ENCODE data around the gene CACNA1I. TPM values are rescaled to one million over a fixed set of nuclear protein-coding genes. Genes with fewer than 3 reads are reported as not detected.

CACNA1I gene
- total RNA-seq, 2 donors from 2014 or later: 0.27 to 1.4 TPM

GRCh38 chr22:39661501-39661841 is 90.9 kb downstream of the CACNA1I start:
- no peak for ATAC-seq
- no peaks in the 10 kb centered on the region for H3K9me3 Mint-ChIP-seq
- no peaks in the 10 kb centered on the region for H3K36me3 Mint-ChIP-seq
- H3K27ac Mint-ChIP-seq: peak overlapping the region in 1 of 2 donors; percentile 46
- no peak for DNase-seq (ENCODE audit: low spot score in 2 of 2)

GRCh38 chr22:39661842-39662685 is 91.5 kb downstream of the CACNA1I start:
- ATAC-seq (peak; percentile 83 to 88), DNase-seq (ENCODE audit: low spot score in 2 of 2) (peak; percentile 79 to 88)
- no peak overlapping the region for H3K27ac Mint-ChIP-seq

GRCh38 chr22:39662686-39663052 is 92.1 kb downstream of the CACNA1I start:
- peak in 1 of 2 donors; percentile 4 for ATAC-seq
- DNase-seq (ENCODE audit: low spot score in 2 of 2): no peak
- no peaks in the 10 kb centered on the region for H3K9me3 Mint-ChIP-seq
- no peaks in the 10 kb centered on the region for H3K36me3 Mint-ChIP-seq
- H3K27ac Mint-ChIP-seq: no peak overlapping the region

More at GRCh38 chr22:39661842-39662685, 91.5 kb downstream of the CACNA1I start:
- Mint-ChIP-seq H3K9me3 (no peaks in the 10 kb centered on the region), H3K36me3 (no peaks in the 10 kb centered on the region)

GRCh38 chr22:39663751-39664150 is 93.2 kb downstream of the CACNA1I start:
- DNase-seq (ENCODE audit: low spot score in 2 of 2): no peak
- Mint-ChIP-seq H3K9me3 (peaks cover 0 to 4% of the 10 kb centered on the region in 2 donors), H3K27ac (no peak overlapping the region), H3K36me3 (peaks cover 0 to 5% of the 10 kb centered on the region in 2 donors)
- no peak for ATAC-seq

- DNase-seq (ENCODE audit: low spot score in 2 of 2) (no peak), ATAC-seq (peak in 1 of 2 donors; percentile 17)
- peaks cover 0 to 9% of the 10 kb centered on the region in 2 donors for H3K36me3 Mint-ChIP-seq
- peaks cover 0 to 4% of the 10 kb centered on the region in 2 donors for H3K9me3 Mint-ChIP-seq
- no peak overlapping the region for H3K27ac Mint-ChIP-seq
These were observed 94.1 kb downstream of the CACNA1I start for GRCh38 chr22:39664485-39665200.

- no peak overlapping the region for H3K27ac Mint-ChIP-seq
These were observed 94.7 kb downstream of the CACNA1I start for GRCh38 chr22:39665229-39665628.

GRCh38 chr22:39665661-39666431 is 95.3 kb downstream of the CACNA1I start:
- no peak for ATAC-seq

More at GRCh38 chr22:39665229-39665628, 94.7 kb downstream of the CACNA1I start:
- peaks cover 4 to 15% of the 10 kb centered on the region in 2 donors for H3K36me3 Mint-ChIP-seq
- peaks cover 0 to 4% of the 10 kb centered on the region in 2 donors for H3K9me3 Mint-ChIP-seq
- ATAC-seq (no peak), DNase-seq (ENCODE audit: low spot score in 2 of 2) (no peak)

GRCh38 chr22:39666495-39666894 is 95.9 kb downstream of the CACNA1I start:
- DNase-seq (ENCODE audit: low spot score in 2 of 2): no peak
- Mint-ChIP-seq H3K9me3 (peaks cover 8 to 14% of the 10 kb centered on the region in 2 donors), H3K27ac (no peak overlapping the region), H3K36me3 (peaks cover 16 to 28% of the 10 kb centered on the region in 2 donors)
- no peak for ATAC-seq

More at GRCh38 chr22:39665661-39666431, 95.3 kb downstream of the CACNA1I start:
- Mint-ChIP-seq H3K27ac (no peak overlapping the region), H3K9me3 (peaks cover 3 to 9% of the 10 kb centered on the region in 2 donors), H3K36me3 (peaks cover 10 to 21% of the 10 kb centered on the region in 2 donors)
- DNase-seq (ENCODE audit: low spot score in 2 of 2): no peak

GRCh38 chr22:39666926-39667325 is 96.4 kb downstream of the CACNA1I start:
- Mint-ChIP-seq H3K27ac (no peak overlapping the region), H3K9me3 (peaks cover 12 to 18% of the 10 kb centered on the region in 2 donors), H3K36me3 (peaks cover 21 to 32% of the 10 kb centered on the region in 2 donors)
- ATAC-seq (no peak), DNase-seq (ENCODE audit: low spot score in 2 of 2) (no peak)

- H3K9me3 Mint-ChIP-seq: peaks cover 12 to 19% of the 10 kb centered on the region in 2 donors
- ATAC-seq (no peak), DNase-seq (ENCODE audit: low spot score in 2 of 2) (no peak)
- peaks cover 27 to 49% of the 10 kb centered on the region in 2 donors for H3K36me3 Mint-ChIP-seq
- no peak overlapping the region for H3K27ac Mint-ChIP-seq
These were observed 98.9 kb downstream of the CACNA1I start for GRCh38 chr22:39669432-39669831.

GRCh38 chr22:39671936-39672335 is 101.4 kb downstream of the CACNA1I start:
- H3K27ac Mint-ChIP-seq: no peak overlapping the region
- H3K9me3 Mint-ChIP-seq: peaks cover 12 to 19% of the 10 kb centered on the region in 2 donors
- no peak for DNase-seq (ENCODE audit: low spot score in 2 of 2)
- no peak for ATAC-seq
- peaks cover 27 to 49% of the 10 kb centered on the region in 2 donors for H3K36me3 Mint-ChIP-seq

- no peak for DNase-seq (ENCODE audit: low spot score in 2 of 2)
- no peak for ATAC-seq
- H3K9me3 Mint-ChIP-seq: peaks cover 12 to 16% of the 10 kb centered on the region in 2 donors
These were observed 104.0 kb downstream of the CACNA1I start for GRCh38 chr22:39674536-39674935.

GRCh38 chr22:39675947-39676346 is 105.4 kb downstream of the CACNA1I start:
- DNase-seq (ENCODE audit: low spot score in 2 of 2): no peak
- H3K27ac Mint-ChIP-seq: no peak overlapping the region
- no peak for ATAC-seq
- H3K9me3 Mint-ChIP-seq: peaks cover 8 to 10% of the 10 kb centered on the region in 2 donors
- peaks cover 17 to 26% of the 10 kb centered on the region in 2 donors for H3K36me3 Mint-ChIP-seq

More at GRCh38 chr22:39674536-39674935, 104.0 kb downstream of the CACNA1I start:
- Mint-ChIP-seq H3K36me3 (peaks cover 27 to 40% of the 10 kb centered on the region in 2 donors), H3K27ac (no peak overlapping the region)

GRCh38 chr22:39677967-39678366 is 107.4 kb downstream of the CACNA1I start:
- DNase-seq (ENCODE audit: low spot score in 2 of 2): no peak
- no peak for ATAC-seq
- Mint-ChIP-seq H3K27ac (no peak overlapping the region), H3K36me3 (peaks cover 0 to 9% of the 10 kb centered on the region in 2 donors), H3K9me3 (no peaks in the 10 kb centered on the region)

- DNase-seq (ENCODE audit: low spot score in 2 of 2) (no peak), ATAC-seq (no peak)
- H3K27ac Mint-ChIP-seq: no peak overlapping the region
- H3K9me3 Mint-ChIP-seq: no peaks in the 10 kb centered on the region
- peaks cover 0 to under 1% of the 10 kb centered on the region in 2 donors for H3K36me3 Mint-ChIP-seq
These were observed 108.4 kb downstream of the CACNA1I start for GRCh38 chr22:39678862-39679490.

- Mint-ChIP-seq H3K27ac (no peak overlapping the region), H3K9me3 (no peaks in the 10 kb centered on the region), H3K36me3 (no peaks in the 10 kb centered on the region)
- DNase-seq (ENCODE audit: low spot score in 2 of 2): no peak
- no peak for ATAC-seq
These were observed 109.1 kb downstream of the CACNA1I start for GRCh38 chr22:39679652-39680051.

All from activated naive CD4-positive, alpha-beta T cell treated with anti-CD3 and anti-CD28 coated beads, Interleukin-2, amount 50 U/mL, for 72 hours (primary cell).